NCI-H128 (cell line): ENCODE results near the gene PARD3.
"Not testable (repeated sequence)": the region's sequence is repeated elsewhere in the genome, so short reads cannot be mapped to it uniquely, and the experiment has no call there.

Experiments used
- DNase-seq: peaks from one replicate; lab custom pipeline; 2025; ENCODE audit not compliant: unreplicated experiment; lab: John Stamatoyannopoulos, UW

PARD3 gene

GRCh38 chr10:34719328-34719727 is 95.8 kb downstream of the PARD3 start:
- no peak for DNase-seq

GRCh38 chr10:34717429-34717828 is 97.7 kb downstream of the PARD3 start:
- DNase-seq: no peak

- no peak for DNase-seq
Measured at GRCh38 chr10:34716958-34717357, 98.1 kb downstream of the PARD3 start.

GRCh38 chr10:34716234-34716633 is 98.9 kb downstream of the PARD3 start:
- DNase-seq: no peak

- no peak for DNase-seq
Measured at GRCh38 chr10:34715511-34716187, 99.4 kb downstream of the PARD3 start.

GRCh38 chr10:34713875-34714274 is 101.2 kb downstream of the PARD3 start:
- no peak for DNase-seq

- DNase-seq: no peak
Measured at GRCh38 chr10:34711500-34711899, 103.6 kb downstream of the PARD3 start.

- DNase-seq: no peak
Measured at GRCh38 chr10:34710391-34710751, 104.7 kb downstream of the PARD3 start.

GRCh38 chr10:34709637-34710390 is 105.3 kb downstream of the PARD3 start:
- DNase-seq: no peak

GRCh38 chr10:34707656-34708055 is 107.4 kb downstream of the PARD3 start:
- no peak for DNase-seq

- DNase-seq: not testable (repeated sequence)
Measured at GRCh38 chr10:34706992-34707391, 108.1 kb downstream of the PARD3 start.

- DNase-seq: no peak
Measured at GRCh38 chr10:34706147-34706546, 108.9 kb downstream of the PARD3 start.

- no peak for DNase-seq
Measured at GRCh38 chr10:34705563-34705962, 109.5 kb downstream of the PARD3 start.

GRCh38 chr10:34704526-34705184 is 110.4 kb downstream of the PARD3 start:
- no peak for DNase-seq

GRCh38 chr10:34702982-34703381 is 112.1 kb downstream of the PARD3 start:
- no peak for DNase-seq

GRCh38 chr10:34702093-34702937 is 112.8 kb downstream of the PARD3 start:
- no peak for DNase-seq

GRCh38 chr10:34701194-34701593 is 113.9 kb downstream of the PARD3 start:
- DNase-seq: no peak

- not testable (repeated sequence) for DNase-seq
Measured at GRCh38 chr10:34700752-34701151, 114.3 kb downstream of the PARD3 start.

- no peak for DNase-seq
Measured at GRCh38 chr10:34699904-34700517, 115.1 kb downstream of the PARD3 start.

GRCh38 chr10:34698979-34699378 is 116.1 kb downstream of the PARD3 start:
- no peak for DNase-seq
